NCI-H460 (cell line): ENCODE measurements around the gene DR1. TPM values are rescaled to one million over a fixed set of nuclear protein-coding genes. Genes with fewer than 3 reads are reported as not detected.

Experiments
- DNase-seq: peaks from one replicate; pipeline ENCODE4 v3.0.0-alpha.2; 2016; ENCODE audit warnings: low read depth; ENCODE audit errors: extremely low read depth
- polyA plus RNA-seq: library from polyadenylated mRNA; depleted of rRNA; stranded (reverse); fragments of >200 nt; gene quantifications from 2 replicates; pipeline ENCODE4 v1.2.3, GENCODE V29; 2014; cell fraction: nucleus; rRNA removed
- total RNA-seq: library from RNA; depleted of rRNA; stranded (reverse); fragments of >200 nt; shearing (Covaris generic); gene quantifications from 2 replicates; pipeline ENCODE4 v1.2.3, GENCODE V29; 2014; rRNA removed

DR1 gene
- 50.3 and 52.7 TPM in 2 replicates for total RNA-seq
- polyA plus RNA-seq: 12.7 and 21.0 TPM in 2 replicates

- peak; percentile 86 for DNase-seq
Observed at GRCh38 chr1:93345633-93346420, at the start of gene DR1. DR1 (plus strand) TSS chr1:93345907; CDS start chr1:93346646, 739 bp downstream.

GRCh38 chr1:93296555-93297154 lies 49.1 kb upstream of the DR1 start:
- DNase-seq: no peak

- no peak for DNase-seq
Observed at GRCh38 chr1:93301131-93301530, 44.6 kb upstream of the DR1 start.

GRCh38 chr1:93302078-93302477 lies 43.6 kb upstream of the DR1 start:
- no peak for DNase-seq

GRCh38 chr1:93304716-93305138 lies 41.0 kb upstream of the DR1 start:
- DNase-seq: peak; percentile 61

- DNase-seq: no peak
Observed at GRCh38 chr1:93306920-93307319, 38.8 kb upstream of the DR1 start.

- DNase-seq: no peak
Observed at GRCh38 chr1:93313026-93313425, 32.7 kb upstream of the DR1 start.

GRCh38 chr1:93317207-93317606 lies 28.5 kb upstream of the DR1 start:
- DNase-seq: no peak

- no peak for DNase-seq
Observed at GRCh38 chr1:93317943-93318342, 27.8 kb upstream of the DR1 start.

GRCh38 chr1:93321720-93322119 lies 24.0 kb upstream of the DR1 start:
- no peak for DNase-seq

GRCh38 chr1:93322349-93322748 lies 23.4 kb upstream of the DR1 start:
- no peak for DNase-seq

GRCh38 chr1:93323185-93323820 lies 22.4 kb upstream of the DR1 start:
- DNase-seq: no peak

- DNase-seq: no peak
Observed at GRCh38 chr1:93324486-93325464, 20.9 kb upstream of the DR1 start.

- DNase-seq: no peak
Observed at GRCh38 chr1:93328809-93329760, 16.6 kb upstream of the DR1 start.

- DNase-seq: no peak
Observed at GRCh38 chr1:93330196-93330595, 15.5 kb upstream of the DR1 start.

GRCh38 chr1:93330617-93331016 lies 15.1 kb upstream of the DR1 start:
- no peak for DNase-seq

- DNase-seq: no peak
Observed at GRCh38 chr1:93331412-93331811, 14.3 kb upstream of the DR1 start.

GRCh38 chr1:93332368-93332767 lies 13.3 kb upstream of the DR1 start:
- DNase-seq: no peak

GRCh38 chr1:93338387-93339146 lies 7.1 kb upstream of the DR1 start:
- DNase-seq: peak; percentile 40
